K562 (cell line): ENCODE measurements around the gene NIPAL3. TPM values are rescaled to one million over a fixed set of nuclear protein-coding genes. Genes with fewer than 3 reads are reported as not detected.

Experiments
- ARID3B ChIP-seq: fragments of 250-450 bp; sonication (Bioruptor Pico); IDR thresholded peaks from 2 replicates; pipeline ENCODE4 v1.4.0; 2020; ENCODE audit warnings: borderline replicate concordance
- CEBPB ChIP-seq: fragments of 450-650 bp; IDR thresholded peaks from 2 replicates; pipeline ENCODE4 v1.6.1; 2016; ENCODE audit warnings: missing genetic modification characterization, missing compliant biosample characterization
- CHAMP1 ChIP-seq: fragments of 450-650 bp; IDR thresholded peaks from 2 replicates; pipeline ENCODE4 v1.6.1; 2016; ENCODE audit warnings: mild to moderate bottlenecking
- DLX4 ChIP-seq: fragments of 250-450 bp; sonication (Bioruptor Pico); IDR thresholded peaks from 2 replicates; pipeline ENCODE4 v1.6.1; 2021; ENCODE audit warnings: mild to moderate bottlenecking
- E2F6 ChIP-seq, 2 experiments: IDR thresholded peaks; 2 replicates each; pipeline ENCODE4 v1.6.1; 2011; ENCODE audit warnings: borderline replicate concordance in 1 of 2, control low read depth in 1 of 2, low read depth in 1 of 2, low read length in 1 of 2, mild to moderate bottlenecking in 1 of 2, mixed read lengths in 1 of 2, moderate library complexity in 1 of 2; ENCODE audit not compliant: insufficient read depth in 1 of 2, insufficient read length in 1 of 2, poor library complexity in 1 of 2, severe bottlenecking in 1 of 2; ENCODE audit errors: extremely low read depth in 1 of 2
- HDAC2 ChIP-seq: fragments of 450-650 bp; IDR thresholded peaks from 2 replicates; pipeline ENCODE4 v1.6.1; 2016; ENCODE audit warnings: mild to moderate bottlenecking
- HNRNPH1 ChIP-seq: fragments of 200-400 bp; formaldehyde crosslinking; optimal IDR thresholded peaks from 2 replicates; pipeline ENCODE3; 2017; ENCODE audit warnings: low read depth, mild to moderate bottlenecking, low read length, moderate library complexity
- PHTF2 ChIP-seq: fragments of 250-450 bp; sonication (Bioruptor Pico); IDR thresholded peaks from 2 replicates; pipeline ENCODE4 v1.5.0; 2021; ENCODE audit warnings: mild to moderate bottlenecking
- POLR2H ChIP-seq: IDR thresholded peaks from 2 replicates; pipeline ENCODE4 v1.6.1; 2016; ENCODE audit warnings: missing genetic modification characterization, low read depth, mild to moderate bottlenecking, control low read depth, missing compliant biosample characterization, moderate library complexity
- SRSF9 ChIP-seq: fragments of 200-400 bp; formaldehyde crosslinking; IDR thresholded peaks from 2 replicates; pipeline ENCODE4 v1.6.1; 2017; ENCODE audit warnings: low read depth, low read length, borderline replicate concordance
- TSHZ1 ChIP-seq: fragments of 250-450 bp; sonication (Bioruptor Pico); IDR thresholded peaks from 2 replicates; pipeline ENCODE4 v1.4.0; 2020; ENCODE audit warnings: mild to moderate bottlenecking, moderate library complexity
- ZNF12 ChIP-seq: sonication (generic); formaldehyde crosslinking; IDR thresholded peaks from 2 replicates; pipeline ENCODE4 v1.4.0; 2020; ENCODE audit warnings: mild to moderate bottlenecking, missing genetic modification reagents
- ZNF134 ChIP-seq: fragments of 250-450 bp; sonication (Bioruptor Pico); conservative IDR thresholded peaks from 2 replicates; pipeline ENCODE4 v1.4.0; 2020
- ZNF239 ChIP-seq: fragments of 250-450 bp; sonication (Bioruptor Pico); IDR thresholded peaks from 2 replicates; pipeline ENCODE4 v1.4.0; 2020; ENCODE audit warnings: mild to moderate bottlenecking
- ZNF280B ChIP-seq: fragments of 250-450 bp; sonication (Bioruptor Pico); IDR thresholded peaks from 2 replicates; pipeline ENCODE4 v1.5.1; 2021; ENCODE audit warnings: mild to moderate bottlenecking
- ZNF347 ChIP-seq: fragments of 450-650 bp; formaldehyde crosslinking; IDR thresholded peaks from 2 replicates; pipeline ENCODE4 v1.4.0; 2020; ENCODE audit warnings: low read depth, mild to moderate bottlenecking, moderate library complexity
- polyA plus RNA-seq, 8 experiments: library from polyadenylated mRNA; depleted of rRNA in 4 of 8; stranded (reverse) in 5 of 8; unstranded in 3 of 8; fragments of >200 nt; fragmentation: Nextera tagmentation in 2 of 8; fragmentation: Illumina TruSeq in 1 of 8; extraction: Ambion mirVana in 2 of 8; extraction: Trizol in 1 of 8; gene quantifications; 2 replicates each; pipeline versions ENCODE4 v1.2.1 to v1.2.3, GENCODE V29; 2011 to 2014; ENCODE audit warnings: inconsistent platforms in 1 of 8, missing spikeins in 1 of 8
- total RNA-seq, 7 experiments: library from RNA; depleted of rRNA in 6 of 7; stranded (reverse); fragments of >200 nt in 6 of 7; fragmentation: Illumina TruSeq in 2 of 7; extraction: Trizol in 2 of 7; gene quantifications; 2 replicates each; pipeline versions ENCODE4 v1.2.1 to v1.2.3, GENCODE V29; 2011 to 2021; ENCODE audit warnings: low replicate concordance in 1 of 7

Gene NIPAL3
- total and polyA plus RNA-seq, 9 of the 15 experiments (the other 6 are each of a cell fraction or from before 2014, with no cell fraction given), result 10.5 to 26.3 (median 16.0) TPM

- TF ChIP-seq ARID3B, result no peak
- no peak for TF ChIP-seq DLX4 (CRISPR knock-in tag)
- TF ChIP-seq HNRNPH1, result no peak
- no peak for TF ChIP-seq TSHZ1 (CRISPR knock-in tag)
- no peak for TF ChIP-seq HDAC2
- 0 out of 2 replicates have a peak, but pooled peaks have one; percentile 23 for TF ChIP-seq POLR2H (tag)
- TF ChIP-seq ZNF134 (CRISPR knock-in tag), result no peak
- no peak for TF ChIP-seq SRSF9
- no peak for TF ChIP-seq ZNF239 (CRISPR knock-in tag)
- TF ChIP-seq CEBPB (tag), result no peak
- no peak for TF ChIP-seq PHTF2
- TF ChIP-seq ZNF280B (CRISPR knock-in tag), result no peak
- TF ChIP-seq ZNF347 (CRISPR knock-in tag), result no peak
- TF ChIP-seq ZNF12 (CRISPR knock-in tag), result no peak
- TF ChIP-seq CHAMP1, result no peak
- TF ChIP-seq E2F6 (IDR thresholded peaks at IDR 0.05; ENCODE audit: borderline replicate concordance in 1 of 2, extremely low read depth in 1 of 2, insufficient read depth in 1 of 2, insufficient read length in 1 of 2, low read depth in 1 of 2, low read length in 1 of 2, poor library complexity in 1 of 2, severe bottlenecking in 1 of 2), result peak in 1 of 2 experiments; percentile 58
Observed at GRCh38 chr1:24502065-24502708, 86.6 kb downstream of the NIPAL3 start (continued).
